CD4-positive, alpha-beta T cell treated with Interleukin-21 for 1 hour (primary cell): ENCODE results near the gene HSPA6.
"Not testable (repeated sequence)": the region's sequence is repeated elsewhere in the genome, so short reads cannot be mapped to it uniquely, and the experiment has no call there.

Source experiments
- DNase-seq: peaks from one replicate; pipeline ENCODE4 v3.0.0-alpha.2; 2020

HSPA6 gene

DNA sequence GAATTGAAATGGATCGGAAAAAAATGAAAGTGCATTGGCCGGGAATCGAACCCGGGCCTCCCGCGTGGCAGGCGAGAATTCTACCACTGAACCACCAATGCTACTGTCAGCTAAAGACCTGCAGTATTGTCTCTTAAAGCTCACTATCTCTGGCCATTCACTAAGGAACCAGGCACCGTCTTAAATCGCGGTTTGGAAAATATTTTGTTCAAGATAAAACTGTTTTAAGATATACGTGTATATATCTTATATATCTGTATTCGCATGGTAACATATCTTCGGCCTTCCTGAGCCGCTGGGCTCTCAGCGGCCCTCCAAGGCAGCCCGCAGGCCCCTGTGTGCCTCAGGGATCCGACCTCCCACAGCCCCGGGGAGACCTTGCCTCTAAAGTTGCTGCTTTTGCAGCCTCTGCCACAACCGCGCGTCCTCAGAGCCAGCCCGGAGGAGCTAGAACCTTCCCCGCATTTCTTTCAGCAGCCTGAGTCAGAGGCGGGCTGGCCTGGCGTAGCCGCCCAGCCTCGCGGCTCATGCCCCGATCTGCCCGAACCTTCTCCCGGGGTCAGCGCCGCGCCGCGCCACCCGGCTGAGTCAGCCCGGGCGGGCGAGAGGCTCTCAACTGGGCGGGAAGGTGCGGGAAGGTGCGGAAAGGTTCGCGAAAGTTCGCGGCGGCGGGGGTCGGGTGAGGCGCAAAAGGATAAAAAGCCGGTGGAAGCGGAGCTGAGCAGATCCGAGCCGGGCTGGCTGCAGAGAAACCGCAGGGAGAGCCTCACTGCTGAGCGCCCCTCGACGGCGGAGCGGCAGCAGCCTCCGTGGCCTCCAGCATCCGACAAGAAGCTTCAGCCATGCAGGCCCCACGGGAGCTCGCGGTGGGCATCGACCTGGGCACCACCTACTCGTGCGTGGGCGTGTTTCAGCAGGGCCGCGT lies at the start of gene HSPA6:
Gene HSPA6 (plus strand): TSS at position 724 of the 925 bp plus-strand sequence. CDS start 119 bp downstream, at position 843.
- DNase-seq = peak; percentile 90

- not testable (repeated sequence) for DNase-seq
Observed at GRCh38 chr1:161477711-161478110, 46.6 kb upstream of the HSPA6 start.

GRCh38 chr1:161478985-161479384 lies 45.4 kb upstream of the HSPA6 start:
- DNase-seq = no peak

DNA sequence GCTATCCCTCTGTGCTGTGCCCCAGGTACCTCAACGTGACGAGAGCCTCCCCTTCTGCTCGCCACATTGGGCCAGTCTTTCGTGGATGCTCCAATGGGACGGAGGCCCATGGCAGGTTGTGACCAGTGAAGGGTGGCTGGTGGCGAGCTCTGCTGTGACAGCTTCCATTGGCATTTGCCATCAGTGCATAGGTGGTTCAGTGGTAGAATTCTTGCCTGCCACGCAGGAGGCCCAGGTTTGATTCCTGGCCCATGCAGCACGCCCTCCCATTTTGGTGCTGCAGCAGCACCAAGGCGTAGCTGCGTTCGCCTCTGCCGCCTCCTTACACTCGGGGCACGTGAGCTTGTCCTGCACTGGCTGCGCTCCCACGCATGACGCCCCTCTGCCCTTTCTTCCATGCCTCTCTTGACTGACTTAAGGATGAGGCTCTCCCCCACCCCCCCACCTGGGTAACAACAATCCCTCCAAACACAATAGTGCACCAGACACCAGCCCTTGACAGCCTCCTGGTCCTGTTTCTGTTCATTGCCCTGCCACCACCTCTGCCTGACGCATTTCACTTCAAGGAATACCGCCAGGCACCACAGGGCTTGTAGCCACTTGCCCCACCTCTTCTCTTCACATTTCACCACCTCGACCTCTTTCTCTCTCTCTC lies 43.8 kb upstream of the HSPA6 start:
- no peak for DNase-seq

- DNase-seq = no peak
Observed at GRCh38 chr1:161481624-161482392, 42.5 kb upstream of the HSPA6 start.

DNA sequence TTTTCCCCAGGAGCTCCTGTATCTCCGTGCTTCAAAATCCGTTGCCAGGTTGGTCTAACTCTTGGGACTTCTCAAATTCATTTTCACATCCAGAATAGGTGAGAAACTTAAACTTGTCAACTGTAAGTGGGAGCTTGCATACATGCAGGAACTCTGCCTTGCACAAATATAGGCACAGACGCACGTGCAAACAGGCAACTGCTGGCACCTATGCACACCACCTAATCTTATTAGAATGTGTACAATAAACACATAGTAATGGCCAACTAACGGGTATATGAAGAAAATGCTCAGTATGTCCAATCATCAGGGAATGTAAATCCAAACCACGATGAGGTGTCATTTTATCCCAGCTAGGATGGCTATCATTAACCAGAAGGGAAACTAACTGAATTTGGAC lies 41.7 kb upstream of the HSPA6 start:
- DNase-seq = no peak

GRCh38 chr1:161483361-161483760 lies 41.0 kb upstream of the HSPA6 start:
- no peak for DNase-seq

GRCh38 chr1:161484613-161485012 lies 39.7 kb upstream of the HSPA6 start:
- DNase-seq = no peak

- DNase-seq = peak; percentile 81
Observed at GRCh38 chr1:161486806-161487741, 37.3 kb upstream of the HSPA6 start.

DNA sequence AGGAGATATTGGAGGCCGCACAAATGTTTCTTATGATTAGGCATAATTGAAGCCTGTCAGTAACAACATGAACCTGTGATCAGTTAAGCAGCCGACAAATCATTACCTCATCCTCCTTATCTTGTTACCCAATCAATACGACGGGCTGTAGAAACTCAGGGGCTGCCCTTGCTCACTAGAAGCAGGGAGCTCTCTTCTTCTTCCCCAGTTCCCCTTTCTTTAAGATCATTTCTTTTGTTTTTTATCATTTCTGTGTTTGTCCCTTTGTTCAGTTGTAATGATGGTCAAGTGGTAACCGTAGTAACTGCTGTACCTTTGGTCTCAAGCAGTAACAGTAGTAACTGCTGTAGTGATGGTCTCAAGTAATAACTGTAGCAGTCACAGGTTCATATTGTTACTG lies 32.9 kb upstream of the HSPA6 start:
- peak; percentile 23 for DNase-seq

DNA sequence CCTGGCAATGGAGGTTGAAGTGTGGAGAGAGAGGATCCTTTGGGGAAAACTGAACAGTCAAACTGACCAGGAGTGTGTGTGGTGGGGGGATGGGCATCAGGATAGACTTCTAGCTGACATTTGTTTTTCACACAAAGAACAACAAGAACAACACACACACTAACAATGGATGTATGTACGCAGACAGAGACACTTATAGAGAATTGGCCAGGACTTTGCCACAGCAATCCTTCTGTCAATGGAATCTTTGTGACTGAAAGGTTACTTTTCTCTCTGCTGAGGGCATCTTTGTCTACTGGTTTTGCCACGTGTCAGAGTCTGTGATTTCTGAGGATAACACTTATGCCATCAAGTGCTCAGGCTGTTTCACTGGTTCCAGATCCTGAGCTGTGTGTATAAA lies 31.5 kb upstream of the HSPA6 start:
- DNase-seq = no peak

GRCh38 chr1:161494091-161494735 lies 30.1 kb upstream of the HSPA6 start:
- no peak for DNase-seq

DNA sequence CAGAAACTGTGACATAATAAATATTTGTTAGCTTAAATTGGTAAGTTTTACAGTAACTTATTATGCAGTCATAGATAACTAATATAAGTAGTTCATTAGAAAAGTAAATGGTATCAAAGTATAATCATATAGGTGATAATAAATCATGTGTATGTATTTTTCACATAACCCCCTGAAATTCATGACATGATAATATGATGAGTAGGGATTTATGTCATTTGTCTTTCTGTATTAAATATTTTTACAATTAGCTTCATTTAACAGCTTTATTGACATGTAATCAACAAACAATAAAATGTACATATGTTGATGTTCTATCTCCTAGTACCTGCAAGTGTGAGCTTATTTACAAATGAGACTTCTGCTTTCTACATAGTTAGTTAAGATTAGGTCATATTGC lies 28.9 kb upstream of the HSPA6 start:
- DNase-seq = no peak

DNA sequence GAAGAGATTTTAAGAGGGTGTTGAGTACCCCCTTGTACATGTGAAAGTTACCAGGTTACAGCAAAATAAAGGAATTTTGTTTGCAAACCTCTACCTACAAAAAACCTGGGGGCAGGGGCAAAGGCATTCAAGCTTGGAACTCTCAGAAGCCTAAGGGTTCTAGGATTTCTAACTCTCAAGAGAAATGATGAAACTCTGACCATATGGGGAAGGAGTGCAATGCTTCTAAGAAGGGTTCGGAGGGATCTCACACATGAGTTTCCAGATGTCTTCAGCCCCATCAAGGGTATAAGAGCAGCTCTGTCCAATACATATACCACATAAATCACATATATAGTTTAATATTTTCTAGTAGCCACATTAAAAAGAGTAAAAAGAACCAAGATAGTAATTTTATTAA lies 26.4 kb upstream of the HSPA6 start:
- DNase-seq = no peak

- DNase-seq = no peak
Observed at GRCh38 chr1:161498646-161499045, 25.7 kb upstream of the HSPA6 start.

- DNase-seq = no peak
Observed at GRCh38 chr1:161499099-161500039, 25.0 kb upstream of the HSPA6 start.

DNA sequence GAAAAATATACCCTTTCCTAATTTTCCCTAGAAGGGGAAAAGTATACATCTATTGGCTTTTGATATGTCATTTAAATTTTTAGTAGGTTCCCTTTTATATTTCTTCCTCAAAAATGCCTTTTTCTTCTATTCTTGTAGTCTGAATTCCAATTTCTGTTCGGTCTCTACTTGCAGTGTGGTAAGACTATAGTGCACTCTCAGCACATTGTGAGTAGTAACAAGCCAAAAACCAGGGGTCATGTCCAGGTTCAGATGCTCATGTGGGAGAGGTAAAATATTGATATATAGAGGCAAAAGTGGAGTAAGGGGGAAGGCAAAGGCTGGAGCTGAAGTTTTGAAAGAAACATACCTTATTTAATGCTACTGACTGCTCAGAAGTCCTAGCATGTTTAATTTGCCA lies 23.1 kb upstream of the HSPA6 start:
- no peak for DNase-seq

DNA sequence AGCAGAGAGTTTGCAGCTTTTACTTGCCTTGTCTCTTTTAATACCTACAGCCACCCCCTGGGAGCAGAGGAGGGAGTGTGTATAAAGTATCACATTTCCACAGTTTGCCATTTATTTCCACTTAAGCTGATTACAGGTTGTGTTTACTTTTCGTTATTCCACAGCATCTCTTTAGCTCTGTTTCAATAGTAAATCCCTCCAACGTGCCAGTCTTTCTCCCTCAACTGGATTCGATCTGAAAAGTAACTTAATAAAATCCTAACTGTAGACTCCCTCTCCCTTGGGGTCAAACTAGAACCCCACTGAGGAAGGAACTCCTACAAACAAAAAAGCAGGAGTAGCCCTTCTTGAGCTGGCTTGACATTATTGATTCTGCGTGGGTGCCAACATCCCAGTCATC lies 22.2 kb upstream of the HSPA6 start:
- DNase-seq = no peak

- DNase-seq = no peak
Observed at GRCh38 chr1:161502641-161503393, 21.5 kb upstream of the HSPA6 start.

DNA sequence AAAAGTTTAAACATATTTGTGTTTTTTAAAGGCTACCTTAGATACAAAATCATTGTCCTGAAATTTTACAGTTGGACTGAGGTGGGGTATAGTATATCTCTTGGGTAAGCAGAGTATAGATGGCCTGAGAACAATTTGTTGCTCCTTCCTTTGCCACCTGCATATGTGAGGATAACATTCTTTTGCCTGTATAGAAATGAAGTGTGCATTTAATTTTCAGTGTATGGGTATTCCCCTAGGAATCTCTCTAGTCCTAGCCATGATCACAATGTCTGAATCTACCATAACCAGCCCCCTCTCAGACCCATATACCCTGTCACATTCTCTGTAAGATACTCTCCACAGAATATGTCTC lies 21.0 kb upstream of the HSPA6 start:
- no peak for DNase-seq
